ENCODE results near the gene ARSD. TPM values are rescaled to one million over a fixed set of nuclear protein-coding genes. Genes with fewer than 3 reads are reported as not detected.

The ARSD gene
- total RNA-seq, 1 experiment from 2014 or later: 10.3 TPM

GRCh38 chrX:2928191-2928582, 952 bp downstream of the ARSD start:
- no peak overlapping the region for H3K23ac ChIP-seq (ENCODE audit: insufficient read length, low read depth, low read length)
- no peak overlapping the region for H2AK5ac ChIP-seq (ENCODE audit: insufficient read length, low read length)
- H3K27ac ChIP-seq (ENCODE audit: insufficient read length, low read depth, low read length): peak overlapping the region; percentile 95
- Mint-ChIP-seq H3K4me1 (peaks cover 49 to 57% of the 10 kb centered on the region in 2 experiments), H3K36me3 (ENCODE audit: insufficient read depth in 1 of 3, low read depth in 3 of 3) (peaks cover 7 to 23% (median 8%) of the 10 kb centered on the region in 3 experiments), H3K27ac (peak overlapping the region; percentile 98 to 99 (median 99)), H3K27me3 (ENCODE audit: low read depth) (peaks cover 2% of the 10 kb centered on the region), H3K4me3 (peak overlapping the region; percentile 86 to 89), H3K9me3 (peaks cover 0 to 3% of the 10 kb centered on the region in 2 experiments; a peak in 4 of 5 replicates)
- no peak for TF ChIP-seq CTCF (conservative IDR thresholded peaks at IDR 0.05)
- no peak overlapping the region for H4K91ac ChIP-seq (ENCODE audit: insufficient read length, low read depth, low read length)
- H3K9ac ChIP-seq (ENCODE audit: extremely low read depth, insufficient read length, low read length): peak overlapping the region; percentile 79
- H2BK5ac ChIP-seq (ENCODE audit: insufficient read length, low read length): no peak overlapping the region
- peak overlapping the region; percentile 72 for H3K4me2 ChIP-seq (ENCODE audit: insufficient read depth, insufficient read length, low read length)
- no peak overlapping the region for H3K56ac ChIP-seq (ENCODE audit: insufficient read length, low read depth, low read length)
- peak overlapping the region; percentile 66 for H4K5ac ChIP-seq (ENCODE audit: insufficient read length, low read depth, low read length)
- H3K14ac ChIP-seq (ENCODE audit: insufficient read depth, low read length): peak overlapping the region; percentile 95
- no peaks in the 10 kb centered on the region for H3K27me3 ChIP-seq (ENCODE audit: insufficient read depth, low read length)
- H3K4ac ChIP-seq (ENCODE audit: low read depth, low read length): peak overlapping the region; percentile 90; the same call in 1 of the 2 replicates
- H3K9me3 ChIP-seq (ENCODE audit: control insufficient read depth, low read depth, low read length): no peaks in the 10 kb centered on the region
- peak overlapping the region; percentile 75 for H3T11ph ChIP-seq (ENCODE audit: low read length)
- H3K79me1 ChIP-seq (ENCODE audit: insufficient read depth, low read depth, low read length, poor library complexity, severe bottlenecking): no peaks in the 10 kb centered on the region
- H3K4me1 ChIP-seq (ENCODE audit: insufficient read depth, low read length): peaks cover 7% of the 10 kb centered on the region; the same call in 1 of the 2 replicates
- H3K79me2 ChIP-seq (ENCODE audit: insufficient read depth, low read length): no peaks in the 10 kb centered on the region
- H2BK20ac ChIP-seq (ENCODE audit: low read depth, low read length, poor library complexity, severe bottlenecking): no peak overlapping the region
- no peaks in the 10 kb centered on the region for H4K20me1 ChIP-seq (ENCODE audit: control insufficient read depth, insufficient read depth, insufficient read length)
- peak overlapping the region; percentile 99 for H3K18ac ChIP-seq (ENCODE audit: insufficient read length, low read depth, low read length)
- DNase-seq: peak; percentile 91
- H4K8ac ChIP-seq (replicated peaks; ENCODE audit: insufficient read length, low read depth, low read length): peak overlapping the region; percentile 74
- H2BK12ac ChIP-seq (ENCODE audit: insufficient read length, low read depth, low read length): peak overlapping the region; percentile 98
- no CpG with 5 or more reads among the region's 27 CpGs for WGBS (ENCODE audit: extremely low coverage, insufficient read length, low lambda C conversion rate)
- H3K23me2 ChIP-seq (ENCODE audit: insufficient read length, low read depth, low read length, poor library complexity, severe bottlenecking): peaks cover 6% of the 10 kb centered on the region
- no peak overlapping the region for H2BK15ac ChIP-seq (ENCODE audit: low read depth, low read length)
- no peak overlapping the region for H2AFZ ChIP-seq (ENCODE audit: low read length)
- peak overlapping the region; percentile 83 for H2BK120ac ChIP-seq (ENCODE audit: low read depth, low read length, poor library complexity, severe bottlenecking)
